Endothelial cell (in vitro differentiated cells): ENCODE measurements around the gene H2BK1. TPM values are rescaled to one million over a fixed set of nuclear protein-coding genes. Genes with fewer than 3 reads are reported as not detected.

ENCODE experiments used
- DNase-seq: peaks from one replicate; pipeline ENCODE4 v3.0.0; 2021; ENCODE audit warnings: low spot score
- H3K27ac Mint-ChIP-seq: one replicate; pipeline ENCODE4 v1.8.0; 2021; ENCODE audit warnings: mixed read lengths, inconsistent platforms; ENCODE audit not compliant: unreplicated experiment
- H3K27me3 Mint-ChIP-seq: one replicate; pipeline ENCODE4 v1.8.0; 2021; ENCODE audit warnings: mild to moderate bottlenecking, moderate library complexity, mixed read lengths, inconsistent platforms; ENCODE audit not compliant: unreplicated experiment
- H3K36me3 Mint-ChIP-seq: one replicate; pipeline ENCODE4 v1.8.0; 2021; ENCODE audit warnings: mild to moderate bottlenecking, low read depth, mixed read lengths, inconsistent platforms; ENCODE audit not compliant: unreplicated experiment
- H3K4me1 Mint-ChIP-seq: one replicate; pipeline ENCODE4 v1.8.0; 2021; ENCODE audit warnings: mild to moderate bottlenecking, mixed read lengths, inconsistent platforms; ENCODE audit not compliant: unreplicated experiment
- H3K4me3 Mint-ChIP-seq: one replicate; pipeline ENCODE4 v1.8.0; 2021; ENCODE audit warnings: mild to moderate bottlenecking, mixed read lengths, inconsistent platforms; ENCODE audit not compliant: unreplicated experiment
- H3K9me3 Mint-ChIP-seq: one replicate; pipeline ENCODE4 v1.8.0; 2021; ENCODE audit warnings: mixed read lengths, inconsistent platforms; ENCODE audit not compliant: unreplicated experiment
- total RNA-seq: library from RNA; stranded (reverse); fragmentation: NEBNext Ultra II Directional; extraction: Animal tissue kit (Norgen Biotek cat#: 25700); gene quantifications from one replicate; pipeline ENCODE4 v1.2.1, GENCODE V29; 2021; ENCODE audit not compliant: unreplicated experiment
- TF ChIP-seq, protein P1 (sequence below): fragments of 200-600 bp; sonication (generic); IDR thresholded peaks from one replicate; pipeline ENCODE4 v1.5.0; 2021; ENCODE audit warnings: antibody characterized with exemption; ENCODE audit not compliant: unreplicated experiment

H2BK1 gene
- total RNA-seq, 1 donor from 2014 or later, result not detected

DNA sequence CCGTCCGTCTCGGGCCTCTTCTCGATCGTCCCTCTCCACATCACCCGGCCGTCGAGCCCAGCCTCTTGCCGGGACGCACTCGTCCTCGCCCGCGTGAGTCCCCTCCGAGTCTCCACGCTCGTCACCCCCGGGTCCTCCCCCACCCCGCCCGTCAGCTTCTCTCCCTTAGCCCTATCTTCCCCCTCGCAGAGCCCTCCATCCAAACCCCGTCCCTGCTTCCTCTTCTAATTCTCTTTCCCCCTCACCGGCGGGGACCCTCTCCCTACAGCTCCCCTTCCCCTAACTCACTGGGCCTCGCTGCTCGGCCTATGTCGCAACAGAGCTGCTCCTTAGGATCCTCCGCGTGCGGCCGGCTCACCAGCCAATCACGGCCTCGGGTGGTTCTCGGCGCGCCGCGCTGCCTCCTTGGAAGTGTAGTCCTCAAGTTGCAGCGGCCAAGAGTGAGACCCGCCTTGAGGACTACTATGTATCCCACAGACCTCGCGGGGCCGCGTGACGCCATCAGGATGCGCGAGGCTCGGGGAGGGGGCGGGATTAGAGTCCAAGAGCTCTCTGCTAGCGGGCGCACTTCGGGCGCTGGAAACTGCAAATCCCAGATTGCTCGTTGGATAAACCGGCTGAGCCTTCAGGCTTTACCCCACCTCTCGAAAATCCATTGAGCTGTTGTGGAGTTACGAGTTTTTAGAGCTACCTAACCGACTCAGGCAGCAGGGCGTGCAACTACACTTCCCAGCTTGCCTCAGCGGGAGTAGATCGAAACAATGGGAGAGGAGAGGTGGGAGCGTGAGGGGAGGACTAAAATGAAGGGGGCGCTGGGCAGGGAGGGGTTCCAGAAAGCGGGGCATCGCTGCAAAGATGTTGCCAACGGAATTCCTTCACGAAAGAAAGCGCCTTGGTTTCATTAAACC is 16.8 kb upstream of the H2BK1 start, which contains the start of gene ABCF2:
TSS of gene ABCF2 (minus strand) at position 331 of the 908 bp plus-strand sequence. CDS start 747 bp downstream, outside the sequence.
- TF ChIP-seq, protein P1, sequence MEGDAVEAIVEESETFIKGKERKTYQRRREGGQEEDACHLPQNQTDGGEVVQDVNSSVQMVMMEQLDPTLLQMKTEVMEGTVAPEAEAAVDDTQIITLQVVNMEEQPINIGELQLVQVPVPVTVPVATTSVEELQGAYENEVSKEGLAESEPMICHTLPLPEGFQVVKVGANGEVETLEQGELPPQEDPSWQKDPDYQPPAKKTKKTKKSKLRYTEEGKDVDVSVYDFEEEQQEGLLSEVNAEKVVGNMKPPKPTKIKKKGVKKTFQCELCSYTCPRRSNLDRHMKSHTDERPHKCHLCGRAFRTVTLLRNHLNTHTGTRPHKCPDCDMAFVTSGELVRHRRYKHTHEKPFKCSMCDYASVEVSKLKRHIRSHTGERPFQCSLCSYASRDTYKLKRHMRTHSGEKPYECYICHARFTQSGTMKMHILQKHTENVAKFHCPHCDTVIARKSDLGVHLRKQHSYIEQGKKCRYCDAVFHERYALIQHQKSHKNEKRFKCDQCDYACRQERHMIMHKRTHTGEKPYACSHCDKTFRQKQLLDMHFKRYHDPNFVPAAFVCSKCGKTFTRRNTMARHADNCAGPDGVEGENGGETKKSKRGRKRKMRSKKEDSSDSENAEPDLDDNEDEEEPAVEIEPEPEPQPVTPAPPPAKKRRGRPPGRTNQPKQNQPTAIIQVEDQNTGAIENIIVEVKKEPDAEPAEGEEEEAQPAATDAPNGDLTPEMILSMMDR, result no peak
- H3K27ac Mint-ChIP-seq, result peak within 1 kb of the TSS; percentile 89
- peaks cover 28% of the 10 kb centered on the region for H3K36me3 Mint-ChIP-seq
- peaks cover 25% of the 10 kb centered on the region for H3K4me1 Mint-ChIP-seq
- H3K9me3 Mint-ChIP-seq, result no peaks in the 10 kb centered on the region
- peak; percentile 99 for DNase-seq
- peak within 1 kb of the TSS; percentile 97 for H3K4me3 Mint-ChIP-seq
- H3K27me3 Mint-ChIP-seq, result peaks cover 10% of the 10 kb centered on the region

DNA sequence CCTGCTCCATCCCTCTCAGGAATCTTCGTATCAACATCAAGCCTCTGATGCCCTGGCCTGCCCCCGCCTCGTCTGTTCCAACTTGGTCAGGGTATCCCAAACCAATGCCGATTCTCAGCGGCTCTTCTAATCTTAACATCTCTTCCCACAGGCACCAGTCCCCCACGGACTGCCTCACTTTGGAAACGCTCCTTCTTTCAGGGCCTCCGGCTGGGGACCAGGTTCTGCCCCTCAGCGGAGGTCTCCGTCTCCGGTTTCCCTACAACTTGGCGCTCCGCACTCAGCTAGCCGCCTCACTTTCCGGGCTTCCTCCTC is 16.2 kb upstream of the H2BK1 start:
- H3K27ac Mint-ChIP-seq, result no peak overlapping the region
- H3K27me3 Mint-ChIP-seq, result peaks cover 6% of the 10 kb centered on the region
- H3K4me3 Mint-ChIP-seq, result peak overlapping the region; percentile 97
- no peak for DNase-seq
- H3K36me3 Mint-ChIP-seq, result peaks cover 27% of the 10 kb centered on the region
- H3K9me3 Mint-ChIP-seq, result no peaks in the 10 kb centered on the region
- H3K4me1 Mint-ChIP-seq, result peaks cover 19% of the 10 kb centered on the region
- TF ChIP-seq, protein P1, result no peak

DNA sequence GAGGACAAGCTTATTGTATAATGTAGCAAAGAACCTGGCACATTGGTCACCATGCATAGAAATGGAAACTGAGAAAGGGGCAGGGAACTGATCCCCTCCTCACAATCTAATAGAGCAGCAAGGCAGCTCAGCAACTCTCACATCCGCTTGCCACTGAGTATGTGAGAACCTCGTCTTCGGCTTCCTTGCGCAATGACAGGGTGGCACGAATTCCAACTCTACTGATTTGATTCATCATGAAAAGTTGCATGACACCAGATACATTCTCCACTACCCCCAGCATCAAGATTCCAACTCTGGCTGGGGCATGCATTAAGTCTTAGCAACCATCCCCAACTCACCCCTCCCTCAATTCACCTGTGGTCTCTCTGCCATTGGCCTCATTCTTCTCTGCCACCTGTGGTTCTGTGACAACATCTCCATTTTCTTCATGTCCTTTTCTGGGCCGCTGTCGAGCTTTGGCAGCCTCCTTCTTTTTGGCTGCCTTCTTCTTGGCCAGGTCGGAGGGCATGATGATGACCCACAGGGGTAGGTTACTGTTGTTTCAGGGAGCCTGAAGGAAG is 15.7 kb upstream of the H2BK1 start:
- Mint-ChIP-seq H3K4me3 (peak overlapping the region; percentile 97), H3K9me3 (no peaks in the 10 kb centered on the region), H3K4me1 (peaks cover 18% of the 10 kb centered on the region), H3K27me3 (peaks cover 6% of the 10 kb centered on the region), H3K36me3 (peaks cover 28% of the 10 kb centered on the region), H3K27ac (no peak overlapping the region)
- TF ChIP-seq, protein P1, result no peak
- DNase-seq, result no peak

DNA sequence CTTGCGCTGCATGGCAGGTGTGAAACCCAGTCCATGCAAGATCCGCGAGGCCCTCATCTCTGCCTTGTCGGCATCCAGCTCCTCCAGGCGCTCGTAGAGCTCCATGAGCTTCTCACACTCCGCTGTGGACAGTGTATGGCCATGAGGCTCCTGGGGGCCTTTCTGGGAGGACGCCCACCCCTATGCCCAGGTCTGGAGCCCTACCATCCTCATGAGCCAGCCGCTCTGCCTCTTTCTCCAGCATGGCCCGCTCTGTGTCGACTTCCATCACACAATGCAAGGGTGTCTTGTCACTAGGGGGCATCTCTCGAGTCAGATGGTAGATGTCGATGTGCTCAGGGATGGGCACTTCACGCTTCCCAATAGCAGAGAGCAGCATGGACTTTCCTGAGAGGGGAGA is 13.4 kb upstream of the H2BK1 start:
- peaks cover 20% of the 10 kb centered on the region for H3K4me1 Mint-ChIP-seq
- H3K9me3 Mint-ChIP-seq, result no peaks in the 10 kb centered on the region
- TF ChIP-seq, protein P1, result no peak
- no peak overlapping the region for H3K4me3 Mint-ChIP-seq
- peaks cover 8% of the 10 kb centered on the region for H3K27me3 Mint-ChIP-seq
- DNase-seq, result no peak
- H3K36me3 Mint-ChIP-seq, result peaks cover 39% of the 10 kb centered on the region
- H3K27ac Mint-ChIP-seq, result no peak overlapping the region

DNA sequence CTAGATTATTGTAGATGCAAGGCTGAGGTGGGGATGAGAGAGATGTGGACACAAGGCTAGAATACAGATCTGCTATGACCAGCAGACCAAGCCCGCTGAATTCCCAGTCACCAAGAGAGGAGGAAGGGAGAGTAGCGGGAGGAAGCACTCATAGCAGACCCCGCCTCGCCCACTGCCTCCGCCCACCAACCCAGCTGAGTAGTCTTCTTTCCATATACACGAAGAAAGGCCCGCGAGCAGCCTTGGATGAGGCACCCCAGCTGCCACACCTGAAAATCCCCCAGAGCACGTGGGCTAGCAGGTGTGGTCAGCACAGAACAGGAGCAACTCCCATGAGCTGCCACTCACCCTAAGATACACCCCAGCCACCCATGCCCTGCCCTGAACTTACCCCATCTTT is 7.9 kb upstream of the H2BK1 start:
- DNase-seq, result no peak
- H3K4me1 Mint-ChIP-seq, result peaks cover 7% of the 10 kb centered on the region
- H3K4me3 Mint-ChIP-seq, result no peak overlapping the region
- H3K27me3 Mint-ChIP-seq, result peaks cover 1% of the 10 kb centered on the region
- TF ChIP-seq, protein P1, result no peak
- peaks cover 56% of the 10 kb centered on the region for H3K36me3 Mint-ChIP-seq
- H3K27ac Mint-ChIP-seq, result no peak overlapping the region
- no peaks in the 10 kb centered on the region for H3K9me3 Mint-ChIP-seq
